B cell (primary cell): Measurements from ENCODE around the gene CYP1B1. TPM values are rescaled to one million over a fixed set of nuclear protein-coding genes. Genes with fewer than 3 reads are reported as not detected.

Experiments used
- ATAC-seq: fragments of 200-7000 bp; cut with Tn5 transposase; one replicate; pipeline ENCODE4 v1.10.0; 2021; ENCODE audit warnings: low read depth, mild to moderate bottlenecking, moderate number of reproducible peaks, moderate library complexity
- CTCF ChIA-PET: fragments of 350-600 bp; sonication (Branson Sonifier 250); formaldehyde crosslinking; loops from one replicate; lab custom pipeline; 2021; ENCODE audit warnings: antibody characterized with exemption, inconsistent platforms; lab: Charles Lee
- POLR2A ChIA-PET: fragments of 350-600 bp; sonication (Branson Sonifier 250); formaldehyde crosslinking; loops from one replicate; lab custom pipeline; 2021; ENCODE audit warnings: antibody characterized with exemption; lab: Charles Lee
- DNase-seq: peaks from one replicate; pipeline ENCODE4 v3.0.0; 2013
- H2AFZ ChIP-seq: 2 replicates; pipeline ENCODE4 v1.6.1; 2012; ENCODE audit warnings: mild to moderate bottlenecking, low read depth, low read length; ENCODE audit not compliant: insufficient read depth, poor library complexity, severe bottlenecking
- H3K27ac ChIP-seq, 2 donors: 1 replicate in 1 of 2; 2 replicates in 1 of 2; pipeline ENCODE4 v1.5.1; 2012 to 2013; ENCODE audit warnings: low read length in 2 of 2, mild to moderate bottlenecking in 2 of 2, moderate library complexity in 1 of 2
- H3K27me3 ChIP-seq, 4 experiments: fragments of 200-600 bp in 1 of 4; sonication (generic) in 1 of 4; replicated peaks in 1 of 4; 1 replicate in 2 of 4; 2 replicates in 2 of 4; pipeline versions ENCODE4 v1.6.1 to v1.7.0; 2013 to 2016; ENCODE audit warnings: low read length in 3 of 4, mild to moderate bottlenecking in 2 of 4, mixed read lengths in 1 of 4, moderate library complexity in 1 of 4; ENCODE audit not compliant: insufficient read depth in 4 of 4, control insufficient read depth in 3 of 4; ENCODE audit errors: control extremely low read depth in 1 of 4
- H3K36me3 ChIP-seq, 2 experiments: replicated peaks in 1 of 2; 1 replicate in 1 of 2; 2 replicates in 1 of 2; pipeline versions ENCODE4 v1.6.1 to v1.7.1; 2013; ENCODE audit warnings: low read length in 1 of 2; ENCODE audit not compliant: insufficient read depth in 2 of 2, control insufficient read depth in 1 of 2; ENCODE audit errors: control extremely low read depth in 1 of 2, extremely low read depth in 1 of 2
- H3K4me1 ChIP-seq, 2 donors: fragments of 200-600 bp in 1 of 2; sonication (generic) in 1 of 2; 1 replicate in 1 of 2; 2 replicates in 1 of 2; pipeline versions ENCODE4 v1.5.1 to v1.6.1; 2013 to 2017; ENCODE audit warnings: low read length in 2 of 2; ENCODE audit not compliant: control insufficient read depth in 2 of 2, insufficient read depth in 2 of 2
- H3K4me2 ChIP-seq: replicated peaks from 2 replicates; pipeline ENCODE3; 2012; ENCODE audit warnings: mild to moderate bottlenecking, low read depth, low read length; ENCODE audit not compliant: poor library complexity, severe bottlenecking
- H3K4me3 ChIP-seq, 5 experiments: fragments of 200-600 bp in 1 of 5; sonication (generic) in 1 of 5; 1 replicate in 3 of 5; 2 replicates in 2 of 5; pipeline versions ENCODE4 v1.5.1 to v1.7.0; 2011 to 2016; ENCODE audit warnings: low read length in 4 of 5, mild to moderate bottlenecking in 4 of 5, low read depth in 2 of 5, control low read depth in 1 of 5, moderate library complexity in 1 of 5; ENCODE audit not compliant: insufficient read depth in 1 of 5; ENCODE audit errors: control extremely low read depth in 1 of 5, extremely low read depth in 1 of 5
- H3K79me2 ChIP-seq: fragments of 200-600 bp; sonication (generic); one replicate; pipeline ENCODE4 v1.6.0; 2016; ENCODE audit warnings: low read length; ENCODE audit not compliant: control insufficient read depth, insufficient read depth
- H3K9ac ChIP-seq: fragments of 200-600 bp; sonication (generic); 2 replicates; pipeline ENCODE4 v1.6.1; 2017; ENCODE audit warnings: mild to moderate bottlenecking, low read length, moderate library complexity
- H3K9me3 ChIP-seq, 3 donors: one replicate each; pipeline versions ENCODE4 v1.6.1 to v1.7.1; 2013; ENCODE audit warnings: low read length in 2 of 3; ENCODE audit not compliant: control insufficient read depth in 2 of 3, insufficient read depth in 1 of 3; ENCODE audit errors: control extremely low read depth in 1 of 3
- H4K20me1 ChIP-seq: 2 replicates; pipeline ENCODE4 v1.6.0; 2012; ENCODE audit warnings: mild to moderate bottlenecking, low read length; ENCODE audit not compliant: insufficient read depth, control insufficient read depth, poor library complexity, severe bottlenecking
- H3K27ac Mint-ChIP-seq: one replicate; pipeline ENCODE4 v1.8.0; 2021; ENCODE audit warnings: mixed read lengths
- H3K27me3 Mint-ChIP-seq: one replicate; pipeline ENCODE4 v1.8.0; 2021; ENCODE audit warnings: mixed read lengths
- H3K4me1 Mint-ChIP-seq: one replicate; pipeline ENCODE4 v1.8.0; 2021; ENCODE audit warnings: mixed read lengths
- H3K4me3 Mint-ChIP-seq: one replicate; pipeline ENCODE4 v1.8.0; 2021; ENCODE audit warnings: mixed read lengths
- H3K9me3 Mint-ChIP-seq: one replicate; pipeline ENCODE4 v1.8.0; 2022; ENCODE audit warnings: mixed read lengths; ENCODE audit not compliant: insufficient read depth
- CTCF ChIP-seq: fragments of 200-600 bp; IDR thresholded peaks from one replicate; pipeline ENCODE4 v1.8.0; 2022; ENCODE audit warnings: antibody characterized with exemption, mild to moderate bottlenecking
- EZH2 ChIP-seq: IDR thresholded peaks from 2 replicates; pipeline ENCODE4 v1.6.1; 2012; ENCODE audit warnings: borderline replicate concordance, low read depth, mild to moderate bottlenecking, moderate library complexity, low read length; ENCODE audit not compliant: insufficient read depth, poor library complexity, severe bottlenecking
- WGBS: methylation state at CpG from one replicate; pipeline ENCODE4 v1.1.5; 2013; ENCODE audit warnings: missing lambda C conversion rate; ENCODE audit not compliant: insufficient coverage; 5-methylcytosine and 5-hydroxymethylcytosine counted together
- intact Hi-C: fragments of 100-400 bp; cut with micrococcal nuclease; formaldehyde crosslinking; loops from one replicate; pipeline ENCODE4 v1.10.0; 2022
- polyA plus RNA-seq: library from polyadenylated mRNA; depleted of rRNA; stranded (reverse); fragments of >200 nt; gene quantifications from 2 replicates; pipeline ENCODE4 v1.2.3, GENCODE V29; 2012
- total RNA-seq, 2 donors: library from RNA; stranded (reverse); fragments of 120-200 nt in 1 of 2; gene quantifications; 1 replicate in 1 of 2; 2 replicates in 1 of 2; pipeline versions ENCODE4 v1.2.3 to v1.2.4, GENCODE V29; 2013 to 2022

CYP1B1 gene
- total and polyA plus RNA-seq, 2 donors (not counting 1 experiment from before 2014, with no cell fraction given), result 0.31 to 0.89 TPM

- Histone ChIP-seq H4K20me1 (no peaks in the 10 kb centered on the region), H3K79me2 (no peaks in the 10 kb centered on the region), H3K4me1 (peaks cover 33 to 41% of the 10 kb centered on the region in 2 donors), H2AFZ (no peak overlapping the region), H3K9me3 (peaks cover 0 to 22% (median 0%) of the 10 kb centered on the region in 3 donors), H3K9ac (no peak overlapping the region), H3K4me3 (no peak overlapping the region), H3K27me3 (peaks cover 0 to 53% (median 25%) of the 10 kb centered on the region in 4 experiments), H3K27ac (no peak overlapping the region), H3K36me3 (no peaks in the 10 kb centered on the region), H3K4me2 (peak overlapping the region; percentile 90)
- intact Hi-C loops, result no loop called here
- ChIA-PET CTCF (no interaction called here), POLR2A (no interaction called here)
- Mint-ChIP-seq H3K27ac (no peak overlapping the region), H3K4me3 (peak overlapping the region; percentile 61), H3K27me3 (peaks cover 35% of the 10 kb centered on the region), H3K4me1 (peaks cover 21% of the 10 kb centered on the region), H3K9me3 (no peaks in the 10 kb centered on the region)
- no peak for DNase-seq
- no peak for TF ChIP-seq CTCF
- TF ChIP-seq EZH2, result no peak
- ATAC-seq, result no peak
- 25% methylated on average over 21 of the region's 32 CpGs for WGBS
These were observed 2.5 kb downstream of the CYP1B1 start for GRCh38 chr2:38073211-38074057.

- WGBS, result 65% methylated on average over 2 of the region's 3 CpGs
- TF ChIP-seq EZH2, result no peak
- no peak for TF ChIP-seq CTCF
- intact Hi-C loops, result no loop called here
- Mint-ChIP-seq H3K4me3 (no peak overlapping the region), H3K27me3 (peaks cover 21% of the 10 kb centered on the region), H3K27ac (no peak overlapping the region), H3K4me1 (peaks cover 9% of the 10 kb centered on the region), H3K9me3 (no peaks in the 10 kb centered on the region)
- no peaks in the 10 kb centered on the region for H3K36me3 ChIP-seq
- no peak for DNase-seq
- H4K20me1 ChIP-seq, result no peaks in the 10 kb centered on the region
- no peak overlapping the region for H3K4me3 ChIP-seq
- no peak overlapping the region for H3K4me2 ChIP-seq
- CTCF ChIA-PET, result no interaction called here
- POLR2A ChIA-PET, result no interaction called here
- H3K27ac ChIP-seq, result no peak overlapping the region
- no peaks in the 10 kb centered on the region for H3K79me2 ChIP-seq
- peaks cover 15 to 17% of the 10 kb centered on the region in 2 donors for H3K4me1 ChIP-seq
- ATAC-seq, result no peak
- no peak overlapping the region for H3K9ac ChIP-seq
- no peak overlapping the region for H2AFZ ChIP-seq
- peaks cover 0 to 29% (median 14%) of the 10 kb centered on the region in 4 experiments for H3K27me3 ChIP-seq
- peaks cover 0 to 17% (median 0%) of the 10 kb centered on the region in 3 donors for H3K9me3 ChIP-seq
These were observed 5.5 kb downstream of the CYP1B1 start for GRCh38 chr2:38070438-38070837.
